ENCODE results near the gene ASTN2. TPM values are rescaled to one million over a fixed set of nuclear protein-coding genes. Genes with fewer than 3 reads are reported as not detected.

ASTN2 gene
- polyA plus RNA-seq, 2 of the 4 experiments (the other 2 are of a cell fraction) = 5.8 to 11.6 TPM

DNA sequence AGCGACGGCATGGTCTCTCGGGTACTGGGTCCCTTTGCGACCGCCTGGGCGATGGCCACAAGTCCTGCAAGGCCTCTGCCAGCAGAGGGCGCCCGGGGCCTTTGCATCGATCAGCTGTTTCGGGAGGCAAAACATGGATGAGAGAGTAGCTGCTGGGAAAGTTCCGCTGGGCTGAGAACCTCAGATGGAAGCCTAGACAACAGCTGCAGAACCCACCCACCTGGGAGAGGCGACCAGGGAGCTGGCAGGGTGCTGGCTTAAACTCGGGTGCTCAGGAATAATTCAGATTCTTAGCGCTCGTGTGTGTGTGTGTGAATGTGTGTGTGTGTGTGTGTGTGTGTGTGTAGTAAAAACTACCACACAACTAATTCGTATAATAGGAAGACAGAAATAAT lies 677.7 kb downstream of the ASTN2 start:
- H3K4me1 ChIP-seq = no peaks in the 10 kb centered on the region
- 15% methylated on average over 16 of the region's 16 CpGs for WGBS (ENCODE audit: missing lambda C conversion rate)
- FAIRE-seq = no peak
- peak; percentile 79 to 92 for DNase-seq (ENCODE audit: low read depth in 1 of 2, low spot score in 1 of 2)
- CTCF ChIA-PET = interaction anchor here (0.5 to 7.3 kb wide), 73 partner anchors 9 to 1970 kb away, joined by 3 to 193 read pairs (median 3); no protein-coding TSS in a partner anchor
- TF ChIP-seq MYC (IDR thresholded peaks at IDR 0.05; ENCODE audit: borderline replicate concordance, low read length) (no peak), CHD4 (IDR thresholded peaks at IDR 0.05; ENCODE audit: borderline replicate concordance) (no peak), FOSL2 (IDR thresholded peaks at IDR 0.05) (no peak), FOSL2 (CRISPR knock-in tag; IDR thresholded peaks at IDR 0.05) (no peak), SMC3 (IDR thresholded peaks at IDR 0.05) (peak; percentile 85), FOXS1 (CRISPR knock-in tag; IDR thresholded peaks at IDR 0.05) (no peak), NR3C1 (IDR thresholded peaks at IDR 0.05) (no peak), HOXB5 (CRISPR knock-in tag; IDR thresholded peaks at IDR 0.05) (no peak), RCOR1 (IDR thresholded peaks at IDR 0.05; ENCODE audit: low read depth, low read length) (no peak), POLR2AphosphoS2 (conservative IDR thresholded peaks at IDR 0.05; ENCODE audit: low read length) (no peak), MAZ (IDR thresholded peaks at IDR 0.05; ENCODE audit: borderline replicate concordance, low read depth, low read length) (no peak), RAD21 (conservative IDR thresholded peaks at IDR 0.05 in 1 of 2, IDR thresholded peaks at IDR 0.05 in 1 of 2) (peak; percentile 93), HOXB13 (CRISPR knock-in tag; IDR thresholded peaks at IDR 0.05; ENCODE audit: low read depth) (no peak), KDM5A (IDR thresholded peaks at IDR 0.05) (no peak), TP53 (CRISPR knock-in tag; IDR thresholded peaks at IDR 0.05) (no peak), JUNB (IDR thresholded peaks at IDR 0.05) (no peak), CHD2 (IDR thresholded peaks at IDR 0.05; ENCODE audit: low read length, partially characterized antibody) (no peak), JUN (IDR thresholded peaks at IDR 0.05) (no peak), FOSB (CRISPR knock-in tag; IDR thresholded peaks at IDR 0.05) (no peak), CBX2 (IDR thresholded peaks at IDR 0.05; ENCODE audit: borderline replicate concordance, low read depth) (no peak), NFE2L2 (conservative IDR thresholded peaks at IDR 0.05; ENCODE audit: low read length) (no peak), MAFK (IDR thresholded peaks at IDR 0.05; ENCODE audit: partially characterized antibody) (no peak), HOXA7 (CRISPR knock-in tag; IDR thresholded peaks at IDR 0.05) (no peak), ZSCAN20 (CRISPR knock-in tag; IDR thresholded peaks at IDR 0.05) (no peak), CEBPB (IDR thresholded peaks at IDR 0.05) (no peak), ZNF302 (CRISPR knock-in tag; IDR thresholded peaks at IDR 0.05) (no peak), HEYL (CRISPR knock-in tag; IDR thresholded peaks at IDR 0.05) (no peak)
- TF ChIP-seq, protein P1, sequence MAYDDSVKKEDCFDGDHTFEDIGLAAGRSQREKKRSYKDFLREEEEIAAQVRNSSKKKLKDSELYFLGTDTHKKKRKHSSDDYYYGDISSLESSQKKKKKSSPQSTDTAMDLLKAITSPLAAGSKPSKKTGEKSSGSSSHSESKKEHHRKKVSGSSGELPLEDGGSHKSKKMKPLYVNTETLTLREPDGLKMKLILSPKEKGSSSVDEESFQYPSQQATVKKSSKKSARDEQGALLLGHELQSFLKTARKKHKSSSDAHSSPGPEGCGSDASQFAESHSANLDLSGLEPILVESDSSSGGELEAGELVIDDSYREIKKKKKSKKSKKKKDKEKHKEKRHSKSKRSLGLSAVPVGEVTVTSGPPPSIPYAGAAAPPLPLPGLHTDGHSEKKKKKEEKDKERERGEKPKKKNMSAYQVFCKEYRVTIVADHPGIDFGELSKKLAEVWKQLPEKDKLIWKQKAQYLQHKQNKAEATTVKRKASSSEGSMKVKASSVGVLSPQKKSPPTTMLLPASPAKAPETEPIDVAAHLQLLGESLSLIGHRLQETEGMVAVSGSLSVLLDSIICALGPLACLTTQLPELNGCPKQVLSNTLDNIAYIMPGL (CRISPR knock-in tag; IDR thresholded peaks at IDR 0.05; ENCODE audit: borderline replicate concordance) = no peak
- TF ChIP-seq, protein P2, sequence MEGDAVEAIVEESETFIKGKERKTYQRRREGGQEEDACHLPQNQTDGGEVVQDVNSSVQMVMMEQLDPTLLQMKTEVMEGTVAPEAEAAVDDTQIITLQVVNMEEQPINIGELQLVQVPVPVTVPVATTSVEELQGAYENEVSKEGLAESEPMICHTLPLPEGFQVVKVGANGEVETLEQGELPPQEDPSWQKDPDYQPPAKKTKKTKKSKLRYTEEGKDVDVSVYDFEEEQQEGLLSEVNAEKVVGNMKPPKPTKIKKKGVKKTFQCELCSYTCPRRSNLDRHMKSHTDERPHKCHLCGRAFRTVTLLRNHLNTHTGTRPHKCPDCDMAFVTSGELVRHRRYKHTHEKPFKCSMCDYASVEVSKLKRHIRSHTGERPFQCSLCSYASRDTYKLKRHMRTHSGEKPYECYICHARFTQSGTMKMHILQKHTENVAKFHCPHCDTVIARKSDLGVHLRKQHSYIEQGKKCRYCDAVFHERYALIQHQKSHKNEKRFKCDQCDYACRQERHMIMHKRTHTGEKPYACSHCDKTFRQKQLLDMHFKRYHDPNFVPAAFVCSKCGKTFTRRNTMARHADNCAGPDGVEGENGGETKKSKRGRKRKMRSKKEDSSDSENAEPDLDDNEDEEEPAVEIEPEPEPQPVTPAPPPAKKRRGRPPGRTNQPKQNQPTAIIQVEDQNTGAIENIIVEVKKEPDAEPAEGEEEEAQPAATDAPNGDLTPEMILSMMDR (IDR thresholded peaks at IDR 0.05) = peak; percentile 91
- TF ChIP-seq, protein P3, sequence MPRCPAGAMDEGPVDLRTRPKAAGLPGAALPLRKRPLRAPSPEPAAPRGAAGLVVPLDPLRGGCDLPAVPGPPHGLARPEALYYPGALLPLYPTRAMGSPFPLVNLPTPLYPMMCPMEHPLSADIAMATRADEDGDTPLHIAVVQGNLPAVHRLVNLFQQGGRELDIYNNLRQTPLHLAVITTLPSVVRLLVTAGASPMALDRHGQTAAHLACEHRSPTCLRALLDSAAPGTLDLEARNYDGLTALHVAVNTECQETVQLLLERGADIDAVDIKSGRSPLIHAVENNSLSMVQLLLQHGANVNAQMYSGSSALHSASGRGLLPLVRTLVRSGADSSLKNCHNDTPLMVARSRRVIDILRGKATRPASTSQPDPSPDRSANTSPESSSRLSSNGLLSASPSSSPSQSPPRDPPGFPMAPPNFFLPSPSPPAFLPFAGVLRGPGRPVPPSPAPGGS (IDR thresholded peaks at IDR 0.05) = no peak
- TF ChIP-seq, protein P4, sequence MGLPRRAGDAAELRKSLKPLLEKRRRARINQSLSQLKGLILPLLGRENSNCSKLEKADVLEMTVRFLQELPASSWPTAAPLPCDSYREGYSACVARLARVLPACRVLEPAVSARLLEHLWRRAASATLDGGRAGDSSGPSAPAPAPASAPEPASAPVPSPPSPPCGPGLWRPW (IDR thresholded peaks at IDR 0.05) = no peak
- TF ChIP-seq, protein P5, sequence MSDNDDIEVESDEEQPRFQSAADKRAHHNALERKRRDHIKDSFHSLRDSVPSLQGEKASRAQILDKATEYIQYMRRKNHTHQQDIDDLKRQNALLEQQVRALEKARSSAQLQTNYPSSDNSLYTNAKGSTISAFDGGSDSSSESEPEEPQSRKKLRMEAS (IDR thresholded peaks at IDR 0.05) = no peak
- TF ChIP-seq, protein P6, sequence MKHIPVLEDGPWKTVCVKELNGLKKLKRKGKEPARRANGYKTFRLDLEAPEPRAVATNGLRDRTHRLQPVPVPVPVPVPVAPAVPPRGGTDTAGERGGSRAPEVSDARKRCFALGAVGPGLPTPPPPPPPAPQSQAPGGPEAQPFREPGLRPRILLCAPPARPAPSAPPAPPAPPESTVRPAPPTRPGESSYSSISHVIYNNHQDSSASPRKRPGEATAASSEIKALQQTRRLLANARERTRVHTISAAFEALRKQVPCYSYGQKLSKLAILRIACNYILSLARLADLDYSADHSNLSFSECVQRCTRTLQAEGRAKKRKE (CRISPR knock-in tag; IDR thresholded peaks at IDR 0.05; ENCODE audit: low read depth) = no peak
- TF ChIP-seq, protein P7, sequence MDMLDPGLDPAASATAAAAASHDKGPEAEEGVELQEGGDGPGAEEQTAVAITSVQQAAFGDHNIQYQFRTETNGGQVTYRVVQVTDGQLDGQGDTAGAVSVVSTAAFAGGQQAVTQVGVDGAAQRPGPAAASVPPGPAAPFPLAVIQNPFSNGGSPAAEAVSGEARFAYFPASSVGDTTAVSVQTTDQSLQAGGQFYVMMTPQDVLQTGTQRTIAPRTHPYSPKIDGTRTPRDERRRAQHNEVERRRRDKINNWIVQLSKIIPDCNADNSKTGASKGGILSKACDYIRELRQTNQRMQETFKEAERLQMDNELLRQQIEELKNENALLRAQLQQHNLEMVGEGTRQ (IDR thresholded peaks at IDR 0.05) = no peak
- TF ChIP-seq, protein P8, sequence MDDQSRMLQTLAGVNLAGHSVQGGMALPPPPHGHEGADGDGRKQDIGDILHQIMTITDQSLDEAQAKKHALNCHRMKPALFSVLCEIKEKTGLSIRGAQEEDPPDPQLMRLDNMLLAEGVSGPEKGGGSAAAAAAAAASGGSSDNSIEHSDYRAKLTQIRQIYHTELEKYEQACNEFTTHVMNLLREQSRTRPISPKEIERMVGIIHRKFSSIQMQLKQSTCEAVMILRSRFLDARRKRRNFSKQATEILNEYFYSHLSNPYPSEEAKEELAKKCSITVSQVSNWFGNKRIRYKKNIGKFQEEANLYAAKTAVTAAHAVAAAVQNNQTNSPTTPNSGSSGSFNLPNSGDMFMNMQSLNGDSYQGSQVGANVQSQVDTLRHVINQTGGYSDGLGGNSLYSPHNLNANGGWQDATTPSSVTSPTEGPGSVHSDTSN (IDR thresholded peaks at IDR 0.05) = 0 out of 2 replicates have a peak, but pooled peaks have one; percentile 22
- H3K27ac ChIP-seq = no peak overlapping the region
- no peak overlapping the region for H3K4me3 ChIP-seq
- peak; percentile 87 to 98 for ATAC-seq
- peak overlapping the region; percentile 56 for H3K4me2 ChIP-seq
- no peaks in the 10 kb centered on the region for H3K9me3 ChIP-seq
- POLR2A ChIA-PET = no interaction called here
